GM18508 (cell line): ENCODE measurements around the gene NIPSNAP2.
"Not testable (repeated sequence)": the region's sequence is repeated elsewhere in the genome, so short reads cannot be mapped to it uniquely, and the experiment has no call there.

Source experiments
- ATAC-seq: cut with Tn5 transposase; IDR thresholded peaks from one replicate; pipeline ENCODE4 v1.9.1; 2021; ENCODE audit warnings: moderate number of reproducible peaks; ENCODE audit not compliant: insufficient read depth, unreplicated experiment

The NIPSNAP2 gene

DNA sequence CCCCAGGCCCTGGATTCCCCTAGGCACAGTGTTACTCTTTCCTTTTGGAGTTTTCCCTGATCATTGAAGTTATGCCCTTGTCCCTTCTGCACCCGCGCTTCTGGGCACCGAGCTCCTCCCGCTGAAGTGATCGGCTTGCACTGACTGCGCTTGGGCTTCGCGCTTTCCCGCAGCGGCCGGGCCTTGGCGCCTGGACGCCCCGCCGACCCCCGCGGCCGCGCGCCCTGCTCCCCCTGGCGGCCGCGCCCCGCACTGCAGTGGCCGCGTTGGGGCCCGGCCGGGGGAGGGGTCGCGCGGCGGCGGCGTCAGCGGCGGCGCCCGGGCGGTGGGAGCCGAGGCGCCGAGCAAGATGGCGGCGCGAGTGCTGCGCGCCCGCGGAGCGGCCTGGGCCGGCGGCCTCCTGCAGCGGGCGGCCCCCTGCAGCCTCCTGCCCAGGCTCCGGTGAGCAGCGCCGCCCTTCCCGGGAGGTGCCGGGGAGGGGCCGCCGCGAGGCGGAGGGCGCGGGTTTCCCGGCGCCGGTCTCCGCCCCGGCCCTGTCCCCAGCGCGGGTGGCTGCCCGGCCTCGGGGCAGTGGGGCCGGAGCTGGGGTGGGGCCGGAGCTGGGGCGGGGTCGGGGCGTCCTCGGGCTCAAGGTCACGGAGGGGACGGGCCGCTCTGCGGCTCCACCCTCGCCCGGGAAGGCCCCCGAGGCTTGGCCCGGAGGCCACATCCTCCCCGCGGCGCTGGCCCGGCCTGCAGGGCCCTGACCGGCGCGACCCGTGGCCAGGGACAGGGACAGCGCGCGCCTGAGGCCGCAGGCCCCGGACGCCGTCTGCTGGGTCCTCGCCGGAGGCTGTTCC, at the start of gene NIPSNAP2:
Gene NIPSNAP2 (plus strand): TSS at position 325 of the 839 bp plus-strand sequence. CDS start 25 bp downstream, at position 350.
- ATAC-seq = peak; percentile 46

DNA sequence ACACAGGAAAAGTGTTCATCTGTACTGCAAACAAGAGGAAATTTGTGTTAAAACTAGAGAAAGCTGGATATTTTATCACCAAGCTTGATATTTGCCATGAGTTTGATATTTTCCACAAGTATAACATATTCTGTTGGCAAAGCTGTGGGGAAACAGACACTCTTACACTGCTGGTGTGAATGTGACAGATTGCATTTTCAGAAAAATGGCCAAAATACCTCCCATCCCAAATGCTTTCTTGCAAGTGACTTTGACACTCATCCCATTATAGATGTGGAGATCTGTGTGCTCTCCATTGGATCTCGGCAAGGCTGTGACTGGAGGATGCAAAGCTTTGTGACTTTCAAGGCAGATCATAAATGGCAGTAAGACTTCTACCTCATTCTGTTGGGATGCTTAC, 46.6 kb upstream of the NIPSNAP2 start:
- ATAC-seq = no peak

DNA sequence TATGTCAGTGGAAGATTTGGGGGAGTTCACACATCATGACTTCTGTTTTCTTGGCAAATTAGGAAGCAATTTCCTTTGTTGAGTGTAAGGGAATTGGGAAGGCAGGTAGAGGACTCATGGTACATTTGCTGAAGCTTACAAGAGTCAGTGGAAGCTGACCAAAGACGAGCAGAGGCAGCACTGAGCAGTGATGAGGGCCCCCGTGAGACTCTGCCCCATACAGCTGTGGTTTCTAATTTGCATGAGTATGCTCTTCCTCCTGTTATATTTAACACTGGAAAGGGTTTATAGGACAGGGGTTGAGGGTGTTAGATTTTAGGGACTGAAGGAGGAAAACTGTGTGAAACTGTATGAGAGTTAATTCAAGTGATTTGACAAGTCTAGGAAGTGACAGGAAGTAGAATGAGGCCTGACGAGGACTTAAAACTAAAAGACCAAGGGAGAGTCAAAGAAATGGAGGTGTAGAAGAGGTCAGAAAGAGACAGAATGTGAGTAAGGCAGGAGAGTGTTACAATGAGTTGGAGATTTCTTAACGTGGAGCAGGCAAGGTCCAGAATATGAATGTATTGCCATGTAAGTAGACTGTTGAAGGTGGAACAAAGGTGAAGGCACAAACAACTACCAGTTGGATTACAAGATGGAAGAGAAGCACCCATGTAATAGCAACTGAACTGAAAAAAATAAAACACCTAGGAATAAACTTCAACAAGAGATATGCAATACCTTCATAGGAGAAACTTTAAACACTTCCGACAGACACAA, 36.2 kb upstream of the NIPSNAP2 start:
- ATAC-seq = no peak

DNA sequence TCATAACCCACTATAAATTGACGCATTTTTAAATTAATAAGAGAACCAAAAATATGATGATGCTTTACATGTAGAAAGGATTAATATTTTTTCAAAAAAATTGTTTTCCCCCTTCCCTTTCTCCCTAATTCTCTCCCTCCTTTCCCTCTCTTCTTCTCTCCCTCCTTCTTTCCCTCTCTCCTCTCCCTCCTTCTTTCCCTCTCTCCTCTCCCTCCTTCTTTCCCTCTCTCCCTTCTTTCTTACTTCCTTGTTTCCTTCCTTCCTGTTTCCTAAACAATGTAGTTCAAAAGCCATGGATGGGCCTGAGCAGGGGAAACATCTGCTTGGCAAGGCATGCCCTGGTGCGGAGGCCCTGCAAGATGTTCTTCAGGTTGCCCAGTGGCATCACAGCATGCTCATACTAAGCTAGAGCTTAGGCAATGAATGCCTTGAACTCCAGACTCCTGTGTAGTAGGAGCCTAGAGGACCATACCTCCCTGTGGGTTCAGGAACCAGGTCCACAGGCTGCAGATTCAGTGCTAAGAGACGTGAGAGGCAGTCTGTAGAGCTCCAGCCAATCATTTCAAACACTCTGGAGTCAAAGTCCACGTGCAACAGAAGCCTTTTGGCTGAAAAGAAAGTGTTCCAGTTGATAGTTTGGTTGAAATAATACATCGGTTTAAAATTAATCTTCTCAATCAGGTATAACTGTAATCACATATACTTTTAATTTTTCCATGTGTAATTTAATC, 32.8 kb upstream of the NIPSNAP2 start:
- no peak for ATAC-seq

DNA sequence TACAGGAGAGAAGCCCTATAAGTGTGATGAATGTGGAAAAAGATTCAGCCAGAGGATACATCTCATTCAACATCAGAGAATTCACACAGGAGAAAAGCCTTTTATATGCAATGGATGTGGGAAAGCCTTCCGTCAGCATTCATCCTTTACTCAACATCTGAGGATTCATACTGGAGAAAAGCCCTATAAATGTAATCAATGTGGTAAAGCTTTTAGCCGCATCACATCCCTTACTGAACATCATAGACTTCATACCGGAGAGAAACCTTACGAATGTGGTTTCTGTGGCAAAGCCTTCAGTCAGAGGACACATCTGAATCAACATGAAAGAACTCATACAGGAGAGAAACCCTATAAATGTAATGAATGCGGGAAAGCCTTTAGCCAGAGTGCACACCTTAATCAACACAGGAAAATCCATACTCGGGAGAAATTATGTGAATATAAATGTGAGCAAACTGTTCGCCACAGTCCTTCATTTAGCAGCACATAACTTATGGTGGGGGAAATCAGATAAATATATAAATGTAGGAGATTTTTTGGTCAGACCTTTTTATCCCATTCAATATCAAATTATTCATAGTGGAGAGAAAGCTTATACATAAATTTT, 24.8 kb upstream of the NIPSNAP2 start:
- no peak for ATAC-seq

DNA sequence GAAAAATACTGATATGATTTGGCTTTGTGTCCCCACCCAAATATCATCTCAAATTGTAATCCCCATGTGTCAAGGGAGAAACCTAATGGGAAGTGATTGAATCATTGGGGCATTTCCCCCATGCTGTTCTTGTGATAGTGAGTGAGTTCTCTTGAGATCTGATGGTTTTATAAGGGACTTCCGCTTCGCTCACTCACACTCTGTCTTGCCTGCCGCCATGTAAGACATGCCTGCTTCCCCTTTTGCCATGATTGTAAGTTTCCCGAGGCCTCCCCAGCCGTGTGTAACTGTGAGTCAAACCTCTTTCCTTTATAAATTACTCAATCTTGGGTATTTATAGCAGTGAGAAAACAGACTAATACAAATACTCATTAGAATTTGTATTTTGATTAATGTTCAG, 17.8 kb upstream of the NIPSNAP2 start:
- no peak for ATAC-seq

DNA sequence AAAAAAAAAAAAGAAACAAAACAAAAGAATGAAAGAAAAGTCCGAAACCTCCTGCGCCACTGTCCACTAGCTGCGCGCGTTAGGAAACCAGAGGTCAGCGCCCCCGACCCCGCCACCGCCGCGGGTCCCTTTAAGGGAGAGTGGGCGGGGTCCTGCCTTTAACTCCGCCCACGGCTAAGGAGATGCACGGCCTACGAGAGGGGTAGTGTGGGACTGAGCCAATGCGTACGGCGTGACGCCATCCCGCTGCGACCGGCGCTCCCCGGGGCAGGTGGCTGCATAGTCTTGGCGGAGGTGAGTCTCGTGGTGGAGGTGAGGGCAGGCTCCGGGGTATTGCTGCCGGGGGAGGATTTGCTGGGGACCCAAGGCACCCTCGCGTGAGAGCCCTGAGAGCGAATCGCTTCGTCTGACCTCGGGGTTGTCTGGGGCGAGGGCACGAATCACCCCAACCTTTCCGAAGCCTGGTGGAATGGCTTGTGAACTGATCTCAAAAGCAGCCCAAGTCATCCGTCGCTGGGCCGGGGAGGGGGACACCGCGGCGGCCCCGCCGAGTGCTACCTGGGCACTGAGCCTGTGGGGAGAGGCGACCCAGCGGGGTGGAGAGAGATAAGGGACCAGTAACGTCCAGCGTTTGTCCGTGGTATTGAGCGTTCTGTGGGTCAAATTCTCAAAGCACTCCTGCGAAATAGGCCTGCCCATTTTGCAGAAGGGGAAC, 12.6 kb upstream of the NIPSNAP2 start, which contains the start of gene MRPS17:
Gene MRPS17 (plus strand): TSS at position 241 of the 715 bp plus-strand sequence. CDS start 1,319 bp downstream, outside the sequence.
- ATAC-seq = peak; percentile 100

DNA sequence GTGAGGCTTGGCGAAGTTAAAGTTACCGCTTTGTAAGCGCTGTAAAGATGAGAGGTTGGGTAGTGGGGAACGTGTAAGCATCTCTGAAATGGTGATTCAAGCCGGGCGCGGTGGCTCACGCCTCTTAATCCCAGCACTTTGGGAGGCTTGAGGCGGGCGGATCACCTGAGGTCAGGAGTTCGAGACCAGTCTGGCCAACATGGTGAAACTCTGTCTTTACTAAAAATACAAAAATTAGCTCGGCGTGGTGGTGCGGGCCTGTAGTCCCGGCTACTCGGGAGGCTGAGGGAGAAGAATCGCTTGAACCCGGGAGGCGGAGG, 12.1 kb upstream of the NIPSNAP2 start:
- not testable (repeated sequence) for ATAC-seq

DNA sequence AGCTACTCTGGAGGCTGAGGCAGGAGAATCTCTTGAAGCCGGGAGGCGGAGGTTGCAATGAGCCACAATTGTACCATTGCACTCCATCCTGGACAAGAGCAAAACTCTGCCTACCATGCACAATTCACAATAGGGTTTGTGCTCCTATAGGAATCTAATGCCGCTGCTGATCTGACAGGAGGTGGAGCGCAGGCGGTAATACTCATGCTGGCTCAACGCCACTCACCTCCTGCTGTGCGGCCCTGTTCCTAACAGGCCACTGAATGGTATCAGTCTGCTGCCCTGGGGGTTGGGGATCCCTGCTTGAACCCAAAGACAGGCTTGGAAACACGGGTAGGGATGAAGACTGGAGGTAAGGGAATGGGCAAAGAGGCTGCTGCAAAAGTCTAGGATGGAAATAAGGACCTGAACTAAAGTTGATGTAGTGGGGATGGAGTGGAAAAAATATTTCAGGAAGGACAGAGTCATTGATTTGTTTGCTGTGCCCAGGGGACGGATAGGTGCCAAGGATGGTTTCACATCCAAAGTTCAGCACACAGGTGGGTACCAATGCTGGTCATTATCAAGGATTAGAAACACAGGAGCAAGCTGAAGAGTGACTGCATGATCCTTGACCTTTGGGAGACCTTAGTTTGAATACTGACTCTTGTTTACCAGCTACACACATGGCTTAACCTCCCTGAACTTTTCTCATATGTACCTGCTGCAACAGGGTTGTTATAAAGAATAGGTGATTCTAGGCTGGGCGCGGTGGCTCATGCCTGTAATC, 10.5 kb upstream of the NIPSNAP2 start:
- ATAC-seq = no peak

DNA sequence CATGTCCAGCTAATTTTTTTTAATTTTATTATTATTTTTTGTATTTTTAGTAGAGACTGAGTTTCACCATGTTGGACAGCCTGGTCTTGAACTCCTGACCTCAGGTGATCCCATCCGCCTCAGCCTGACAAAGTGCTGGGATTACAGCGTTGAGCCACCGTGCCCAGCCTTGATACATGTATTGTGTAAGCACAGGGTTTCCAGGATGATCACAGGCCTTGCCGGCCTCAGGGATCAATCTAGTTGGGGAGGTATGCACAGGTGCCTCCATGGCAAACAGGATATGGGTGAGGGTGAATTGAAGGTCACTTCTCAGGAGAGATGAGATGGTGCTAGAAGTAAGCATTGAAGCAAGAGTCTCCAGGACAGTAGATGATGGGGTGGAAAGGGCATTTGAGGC, 7.2 kb upstream of the NIPSNAP2 start:
- no peak for ATAC-seq

DNA sequence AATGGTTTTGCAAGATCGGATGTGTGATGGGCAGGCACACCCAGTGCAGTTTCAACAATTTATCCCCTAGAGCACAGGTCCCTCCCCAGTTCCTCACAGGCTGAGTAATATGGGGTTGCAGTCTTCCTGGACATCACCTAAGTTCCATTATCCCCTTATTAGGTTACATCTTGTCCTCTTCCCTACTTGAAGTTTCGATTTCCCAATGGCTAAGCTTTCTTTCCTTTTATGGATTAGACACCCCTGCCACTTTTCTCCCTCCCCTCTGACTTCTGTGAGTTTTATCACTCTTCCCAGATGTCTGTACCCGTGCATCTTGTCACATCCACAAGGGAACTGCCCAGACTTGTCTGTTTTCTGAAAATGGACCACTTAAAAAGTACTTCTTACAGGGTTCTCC, 2.4 kb upstream of the NIPSNAP2 start:
- ATAC-seq = no peak

DNA sequence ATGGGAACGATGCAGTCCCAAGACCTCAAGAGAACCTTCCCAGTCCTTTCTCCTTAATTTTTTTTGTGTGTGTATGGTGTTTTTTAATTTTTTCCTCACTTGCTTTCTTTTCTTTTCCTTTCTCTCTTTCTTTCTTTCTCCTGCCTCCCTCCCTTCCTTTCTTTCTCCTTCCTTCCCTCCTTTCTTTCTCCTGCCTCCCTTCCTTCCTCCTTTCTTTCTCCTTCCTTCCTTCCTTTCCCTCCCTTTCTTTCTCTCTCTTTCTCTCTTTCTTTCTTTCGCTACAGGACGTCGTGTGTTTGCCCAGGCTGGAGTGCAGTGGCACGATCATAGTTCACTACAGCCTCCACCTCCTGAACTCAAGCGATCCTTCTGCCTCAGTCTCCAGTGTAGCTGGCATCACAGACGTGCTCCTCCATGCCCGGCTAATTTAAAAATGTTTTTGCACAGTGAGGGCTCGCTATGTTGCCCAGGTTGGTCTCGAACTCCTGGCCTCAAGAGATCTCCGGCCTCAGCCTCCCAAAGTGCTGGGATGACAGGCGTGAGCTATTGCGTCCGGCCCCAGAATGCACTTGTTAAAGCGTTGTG, 709 bp upstream of the NIPSNAP2 start:
- no peak for ATAC-seq

DNA sequence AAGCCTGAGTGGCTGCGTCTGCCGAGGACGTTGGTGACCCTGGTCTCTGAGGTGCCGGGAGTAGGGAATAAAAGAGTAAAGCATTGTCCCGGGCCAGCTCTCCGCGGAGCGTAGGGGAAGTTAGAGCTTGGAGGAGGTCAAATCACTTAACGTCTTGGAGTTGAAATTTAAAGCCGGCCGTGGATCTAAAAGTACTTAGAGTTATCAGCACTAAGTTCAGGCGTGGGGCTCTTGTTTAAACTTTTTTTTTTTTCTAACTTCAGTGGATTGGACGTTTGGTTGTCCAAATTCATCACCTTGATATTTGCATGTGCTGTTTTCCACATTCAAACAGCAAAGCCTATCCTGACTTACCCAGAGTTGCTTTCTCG, 700 bp downstream of the NIPSNAP2 start:
- peak; percentile 28 for ATAC-seq

DNA sequence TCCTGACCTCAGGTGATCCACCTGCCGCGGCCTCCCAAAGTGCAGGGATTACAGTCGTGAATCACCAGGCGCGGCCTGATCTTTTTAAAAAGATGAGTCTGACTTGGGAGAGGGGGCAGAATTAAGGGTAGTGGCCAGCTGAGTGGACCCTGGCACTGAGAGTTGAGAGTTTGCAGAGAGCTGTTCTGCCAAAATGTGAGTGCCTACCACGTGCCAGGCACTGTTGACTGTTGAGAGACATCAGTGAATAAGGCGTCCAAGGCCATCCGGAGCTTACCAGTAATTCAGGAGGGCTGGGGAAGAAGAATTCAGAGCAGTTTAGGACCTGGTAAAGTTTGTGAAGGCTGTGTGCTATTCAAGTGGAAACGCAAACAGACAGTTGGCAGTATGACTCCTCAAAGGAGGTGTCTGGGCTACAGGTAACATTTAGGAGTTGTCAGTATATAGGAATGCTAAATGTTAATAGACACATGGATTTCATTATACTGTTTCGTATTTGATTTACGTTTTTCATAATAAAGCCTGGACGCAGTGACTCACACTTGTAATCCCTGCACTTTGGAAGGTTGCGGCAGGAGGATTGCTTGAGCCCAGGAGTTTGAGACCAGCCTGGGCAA, 1.5 kb downstream of the NIPSNAP2 start:
- ATAC-seq = no peak

DNA sequence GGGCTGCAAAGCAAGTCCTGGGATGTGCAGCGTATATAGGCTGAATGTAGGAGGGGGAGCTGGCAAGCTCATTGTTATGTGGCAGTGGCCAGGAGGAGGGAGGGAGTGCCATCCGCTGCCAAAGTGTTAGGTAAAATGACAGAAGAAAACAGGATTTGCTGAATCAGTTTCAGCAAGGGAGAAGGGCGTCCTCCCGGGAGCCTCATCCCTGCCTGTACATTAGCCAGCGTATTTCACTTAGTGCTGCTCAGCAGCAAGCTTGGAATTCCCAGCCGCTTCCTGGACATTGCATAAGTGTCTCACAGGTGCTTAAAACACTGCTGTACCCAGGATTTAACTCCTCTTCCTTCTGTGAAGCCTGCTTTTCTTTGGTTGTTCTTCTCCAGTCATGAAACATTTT, 2.5 kb downstream of the NIPSNAP2 start:
- ATAC-seq = no peak

DNA sequence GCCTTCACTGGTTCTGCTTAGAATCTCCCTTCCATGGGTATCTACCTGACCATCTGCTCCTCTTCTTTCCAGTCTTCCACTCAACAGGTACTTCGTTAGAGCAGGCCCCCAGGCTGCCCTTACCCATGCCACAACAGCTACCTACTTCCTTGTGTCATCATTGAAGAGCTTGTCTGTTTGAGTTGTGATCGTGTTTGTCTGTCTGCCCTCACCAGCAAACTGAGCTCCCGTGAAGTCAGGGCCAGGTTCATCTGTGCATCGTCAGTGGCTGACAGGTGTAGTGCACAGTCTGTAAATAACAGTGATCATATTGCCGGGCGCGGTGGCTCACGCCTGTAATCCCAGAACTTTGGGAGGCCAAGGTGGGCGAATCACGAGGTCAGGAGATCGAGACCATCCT, 5.0 kb downstream of the NIPSNAP2 start:
- no peak for ATAC-seq

DNA sequence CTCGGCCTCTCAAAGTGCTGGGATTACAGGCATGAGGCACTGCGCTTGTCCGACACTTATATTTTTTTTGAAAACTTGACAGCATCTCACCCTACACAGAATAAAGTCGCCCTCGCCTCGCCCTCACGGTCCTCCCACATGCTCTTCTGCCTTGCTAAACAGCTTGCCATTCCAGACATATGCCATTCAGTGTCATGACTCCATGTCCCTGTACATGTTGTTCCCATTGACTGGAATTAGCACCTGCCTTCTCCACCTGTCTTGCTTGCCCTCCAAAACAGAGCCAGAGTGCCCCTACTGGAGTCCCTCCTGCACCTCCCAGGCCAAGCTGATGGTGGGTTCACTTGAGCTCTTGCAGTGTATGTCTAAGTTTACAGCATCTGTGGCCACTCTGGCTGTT, 6.2 kb downstream of the NIPSNAP2 start:
- ATAC-seq = no peak

DNA sequence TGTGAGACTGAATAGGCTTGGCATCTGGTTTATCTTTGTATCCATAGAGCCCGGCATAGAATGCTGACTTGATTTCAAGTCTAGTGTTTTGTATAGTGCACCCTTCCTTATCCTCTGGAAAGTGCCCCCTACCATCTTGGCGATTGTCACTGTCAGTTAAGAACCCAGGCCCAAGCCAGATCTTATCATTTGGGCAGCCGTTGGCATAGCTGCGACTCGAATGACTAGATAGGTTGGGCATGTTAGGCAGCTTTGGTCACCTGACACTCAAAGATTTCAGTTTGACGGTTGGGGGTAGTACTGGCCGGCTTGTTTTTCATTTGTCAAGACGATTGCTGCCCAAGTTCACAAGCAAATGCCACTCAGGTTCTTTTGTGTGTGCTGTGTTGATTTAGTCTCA, 6.6 kb downstream of the NIPSNAP2 start:
- ATAC-seq = no peak
